H1 (cell line): ENCODE results near the gene MKI67. TPM values are rescaled to one million over a fixed set of nuclear protein-coding genes. Genes with fewer than 3 reads are reported as not detected.

Experiments
- CTCF ChIA-PET: fragments of 300-600 bp; sonication (Branson Sonifier 250); formaldehyde crosslinking; loops from one replicate; lab custom pipeline; 2021; ENCODE audit not compliant: partially characterized antibody; lab: Charles Lee
- POLR2A ChIA-PET: fragments of 300-600 bp; sonication (Branson Sonifier 250); formaldehyde crosslinking; loops from one replicate; lab custom pipeline; 2021; ENCODE audit warnings: inconsistent platforms; ENCODE audit not compliant: partially characterized antibody; lab: Charles Lee
- DNase-seq, 2 experiments: peaks; one replicate each; pipeline versions ENCODE4 v3.0.0 to v3.0.0-alpha.2; 2010 to 2022; ENCODE audit warnings: low spot score in 2 of 2, low read depth in 1 of 2, mixed read lengths in 1 of 2
- FAIRE-seq: peaks from 2 replicates; lab custom pipeline; 2011; peaks lifted over from hg19 to GRCh38; lab: Jason Lieb, UNC
- H2AFZ ChIP-seq: 2 replicates; pipeline ENCODE4 v1.8.1; 2012; ENCODE audit warnings: low read length, inconsistent platforms
- H2AK5ac ChIP-seq: 2 replicates; pipeline ENCODE4 v1.6.1; 2013; ENCODE audit warnings: low read depth, low read length
- H2BK120ac ChIP-seq: replicated peaks from 2 replicates; pipeline ENCODE3; 2013; ENCODE audit warnings: low read depth, low read length, inconsistent platforms
- H2BK12ac ChIP-seq: 2 replicates; pipeline ENCODE4 v1.6.1; 2013; ENCODE audit warnings: low read depth, low read length
- H2BK15ac ChIP-seq: 2 replicates; pipeline ENCODE4 v1.6.1; 2013; ENCODE audit warnings: low read length
- H2BK20ac ChIP-seq: 2 replicates; pipeline ENCODE4 v1.6.1; 2013; ENCODE audit warnings: low read length
- H2BK5ac ChIP-seq: 2 replicates; pipeline ENCODE4 v1.6.1; 2013; ENCODE audit warnings: low read depth, low read length
- H3K14ac ChIP-seq: 2 replicates; pipeline ENCODE4 v1.6.1; 2013; ENCODE audit warnings: inconsistent platforms; ENCODE audit not compliant: insufficient read length
- H3K18ac ChIP-seq: 2 replicates; pipeline ENCODE4 v1.6.1; 2013; ENCODE audit warnings: low read length; ENCODE audit errors: extremely low read depth
- H3K23ac ChIP-seq: 2 replicates; pipeline ENCODE4 v1.6.1; 2013; ENCODE audit warnings: inconsistent platforms; ENCODE audit not compliant: insufficient read length
- H3K23me2 ChIP-seq: 2 replicates; pipeline ENCODE4 v1.6.1; 2013; ENCODE audit warnings: low read depth, low read length
- H3K27ac ChIP-seq: 2 replicates; pipeline ENCODE4 v1.6.1; 2011; ENCODE audit warnings: low read depth, low read length, inconsistent platforms
- H3K27me3 ChIP-seq, 4 experiments: replicated peaks in 1 of 4; 1 replicate in 1 of 4; 2 replicates in 3 of 4; pipeline versions ENCODE4 v1.6.1 to v1.8.1; 2011 to 2013; ENCODE audit warnings: low read length in 3 of 4, mild to moderate bottlenecking in 3 of 4, inconsistent platforms in 2 of 4, mixed read lengths in 2 of 4, moderate library complexity in 1 of 4; ENCODE audit not compliant: control insufficient read depth in 3 of 4, insufficient read depth in 3 of 4; ENCODE audit errors: extremely low read depth in 1 of 4
- H3K36me3 ChIP-seq, 4 experiments: 2 replicates each; pipeline versions ENCODE4 v1.6.1 to v1.8.1; 2011 to 2013; ENCODE audit warnings: mild to moderate bottlenecking in 4 of 4, low read length in 3 of 4, moderate library complexity in 2 of 4, control low read depth in 1 of 4, inconsistent platforms in 1 of 4; ENCODE audit not compliant: insufficient read depth in 4 of 4, control insufficient read depth in 2 of 4
- H3K4ac ChIP-seq: replicated peaks from 2 replicates; pipeline ENCODE3; 2013; ENCODE audit warnings: low read length, low read depth, mixed read lengths, inconsistent platforms; ENCODE audit not compliant: insufficient read length
- H3K4me1 ChIP-seq, 4 experiments: replicated peaks in 1 of 4; 1 replicate in 1 of 4; 2 replicates in 3 of 4; pipeline versions ENCODE4 v1.6.1 to v1.8.1; 2011 to 2013; ENCODE audit warnings: low read length in 3 of 4, inconsistent platforms in 2 of 4, mixed read lengths in 1 of 4; ENCODE audit not compliant: insufficient read depth in 4 of 4, control insufficient read depth in 3 of 4
- H3K4me2 ChIP-seq, 2 experiments: 2 replicates each; pipeline versions ENCODE4 v1.6.1 to v1.8.1; 2011 to 2013; ENCODE audit warnings: low read depth in 2 of 2, low read length in 2 of 2, control low read depth in 1 of 2, inconsistent platforms in 1 of 2, mild to moderate bottlenecking in 1 of 2; ENCODE audit not compliant: insufficient read depth in 1 of 2
- H3K4me3 ChIP-seq, 4 experiments: fragments of 200-600, 300-600 bp in 1 of 4; sonication (generic), shearing (Covaris generic), sonication (Bioruptor Twin) in 1 of 4; 2 replicates each; pipeline versions ENCODE4 v1.5.1 to v1.8.1; 2011 to 2016; ENCODE audit warnings: low read length in 4 of 4, low read depth in 3 of 4, control low read depth in 2 of 4, inconsistent platforms in 2 of 4, mild to moderate bottlenecking in 2 of 4, mixed read lengths in 1 of 4, moderate library complexity in 1 of 4; ENCODE audit not compliant: insufficient read depth in 2 of 4; ENCODE audit errors: extremely low read depth in 1 of 4
- H3K56ac ChIP-seq: replicated peaks from 2 replicates; pipeline ENCODE3; 2013; ENCODE audit warnings: low read depth, mild to moderate bottlenecking, mixed read lengths, low read length, inconsistent platforms; ENCODE audit not compliant: insufficient read length
- H3K79me1 ChIP-seq: 2 replicates; pipeline ENCODE4 v1.6.1; 2013; ENCODE audit warnings: low read depth, low read length, control low read depth
- H3K79me2 ChIP-seq, 2 experiments: 2 replicates each; pipeline versions ENCODE4 v1.6.1 to v1.8.1; 2012 to 2013; ENCODE audit warnings: low read length in 2 of 2, mild to moderate bottlenecking in 2 of 2, inconsistent platforms in 1 of 2; ENCODE audit not compliant: insufficient read depth in 2 of 2, control insufficient read depth in 1 of 2
- H3K9ac ChIP-seq, 4 experiments: replicated peaks in 1 of 4; 1 replicate in 1 of 4; 2 replicates in 3 of 4; pipeline versions ENCODE4 v1.6.1 to v1.8.1; 2011 to 2013; ENCODE audit warnings: low read depth in 3 of 4, low read length in 3 of 4, control low read depth in 2 of 4, mild to moderate bottlenecking in 2 of 4, moderate library complexity in 2 of 4, inconsistent platforms in 1 of 4; ENCODE audit errors: extremely low read depth in 1 of 4
- H3K9me3 ChIP-seq, 2 experiments: 2 replicates each; pipeline versions ENCODE4 v1.6.1 to v1.8.1; 2012 to 2013; ENCODE audit warnings: mild to moderate bottlenecking in 2 of 2, moderate library complexity in 2 of 2, control low read depth in 1 of 2, inconsistent platforms in 1 of 2, low read depth in 1 of 2, low read length in 1 of 2, mixed read lengths in 1 of 2; ENCODE audit not compliant: insufficient read depth in 2 of 2
- H4K20me1 ChIP-seq, 2 experiments: replicated peaks in 1 of 2; 2 replicates each; pipeline versions ENCODE3 to v1.8.1; 2011 to 2013; ENCODE audit warnings: inconsistent platforms in 2 of 2, low read length in 2 of 2, mild to moderate bottlenecking in 1 of 2; ENCODE audit not compliant: insufficient read depth in 2 of 2, control insufficient read depth in 1 of 2
- H4K5ac ChIP-seq: 2 replicates; pipeline ENCODE4 v1.6.1; 2013; ENCODE audit warnings: low read length, low read depth, mixed read lengths, inconsistent platforms; ENCODE audit not compliant: insufficient read length
- H4K8ac ChIP-seq: 2 replicates; pipeline ENCODE4 v1.8.0; 2013; ENCODE audit warnings: mild to moderate bottlenecking, moderate library complexity, low read length, inconsistent platforms; ENCODE audit not compliant: insufficient read depth; ENCODE audit errors: extremely low read depth
- H4K91ac ChIP-seq: replicated peaks from 2 replicates; pipeline ENCODE3; 2013; ENCODE audit warnings: low read length, mixed read lengths, inconsistent platforms; ENCODE audit not compliant: insufficient read length
- CTCF ChIP-seq, 3 experiments: IDR thresholded peaks; 1 replicate in 2 of 3; 2 replicates in 1 of 3; pipeline versions ENCODE4 v1.5.1 to v1.6.1; 2011; ENCODE audit warnings: low read length in 3 of 3, mild to moderate bottlenecking in 3 of 3, inconsistent platforms in 2 of 3, low read depth in 1 of 3, moderate library complexity in 1 of 3; ENCODE audit not compliant: insufficient read depth in 1 of 3; ENCODE audit errors: control extremely low read depth in 1 of 3
- EGR1 ChIP-seq: IDR thresholded peaks from 2 replicates; pipeline ENCODE4 v1.6.1; 2011; ENCODE audit warnings: low read depth, low read length, borderline replicate concordance
- EZH2 ChIP-seq: fragments of 200-600 bp; sonication (generic); IDR thresholded peaks from 2 replicates; pipeline ENCODE4 v1.7.1; 2012; ENCODE audit warnings: low read depth, mild to moderate bottlenecking, moderate library complexity, low read length, inconsistent platforms; ENCODE audit not compliant: severe bottlenecking
- NANOG ChIP-seq: IDR thresholded peaks from 2 replicates; pipeline ENCODE4 v1.6.1; 2011; ENCODE audit warnings: low read length, low read depth, mild to moderate bottlenecking, inconsistent platforms; ENCODE audit not compliant: insufficient read depth, poor library complexity, severe bottlenecking
- PHF8 ChIP-seq: fragments of 200-600 bp; sonication (generic); conservative IDR thresholded peaks from 2 replicates; pipeline ENCODE4 v1.7.1; 2012; ENCODE audit warnings: low read depth, mild to moderate bottlenecking, inconsistent platforms, low read length, moderate library complexity
- RAD21 ChIP-seq, 2 experiments: IDR thresholded peaks in 1 of 2; conservative IDR thresholded peaks in 1 of 2; 2 replicates each; pipeline ENCODE4 v1.6.1; 2011; ENCODE audit warnings: low read depth in 2 of 2, low read length in 2 of 2, improper control_type of control experiment in 1 of 2, inconsistent platforms in 1 of 2, mild to moderate bottlenecking in 1 of 2, moderate library complexity in 1 of 2
- SAP30 ChIP-seq: fragments of 300-600 bp; sonication (generic); IDR thresholded peaks from 2 replicates; pipeline ENCODE4 v1.7.1; 2012; ENCODE audit warnings: low read length, moderate library complexity, mild to moderate bottlenecking, inconsistent platforms; ENCODE audit not compliant: insufficient read depth, insufficient replicate concordance
- SP2 ChIP-seq: IDR thresholded peaks from 2 replicates; pipeline ENCODE4 v1.6.1; 2012; ENCODE audit warnings: mild to moderate bottlenecking, low read length, inconsistent platforms
- SP4 ChIP-seq: IDR thresholded peaks from 2 replicates; pipeline ENCODE4 v1.6.1; 2012; ENCODE audit warnings: low read length, inconsistent platforms
- SRF ChIP-seq: IDR thresholded peaks from 2 replicates; pipeline ENCODE4 v1.6.1; 2011; ENCODE audit warnings: mild to moderate bottlenecking, low read depth, low read length, moderate library complexity
- TBP ChIP-seq: IDR thresholded peaks from 2 replicates; pipeline ENCODE4 v1.6.1; 2011; ENCODE audit warnings: low read depth, low read length, improper control_type of control experiment
- WGBS, 2 experiments: shearing (Covaris generic) in 1 of 2; methylation state at CpG; one replicate each; pipeline versions ENCODE4 v1.1.6 to v1.1.7; 2013 to 2015; ENCODE audit warnings: low lambda C conversion rate in 2 of 2, mixed read lengths in 2 of 2, inconsistent platforms in 1 of 2, low coverage in 1 of 2, missing lambda C conversion rate in 1 of 2; ENCODE audit not compliant: insufficient replicate concordance in 2 of 2, insufficient coverage in 1 of 2, insufficient read length in 1 of 2; ENCODE audit errors: extremely low coverage in 1 of 2, missing lambda C conversion rate in 1 of 2; 5-methylcytosine and 5-hydroxymethylcytosine counted together
- polyA plus RNA-seq, 7 experiments: library from polyadenylated mRNA; depleted of rRNA in 3 of 7; stranded (reverse) in 5 of 7; unstranded in 2 of 7; fragments of >200 nt in 5 of 7; fragments of 200-250 nt in 2 of 7; gene quantifications; 1 replicate in 5 of 7; 2 replicates in 1 of 7; 4 replicates in 1 of 7; pipeline versions ENCODE4 v1.2.1 to v1.2.3, GENCODE V29; 2011 to 2013; ENCODE audit warnings: missing spikeins in 2 of 7, mixed read lengths in 2 of 7
- total RNA-seq: library from RNA; stranded (reverse); fragmentation: NEBNext Ultra II Directional; extraction: Animal tissue kit (Norgen Biotek cat#: 25700); gene quantifications from 2 replicates; pipeline ENCODE4 v1.2.1, GENCODE V29; 2021

MKI67 gene
- total and polyA plus RNA-seq, 2 of the 8 experiments (the other 6 are each of a cell fraction or from before 2014, with no cell fraction given), result 15.8 to 85.1 TPM

GRCh38 chr10:128097783-128098182, 28.4 kb downstream of the MKI67 start:
- no peak overlapping the region for H2BK15ac ChIP-seq
- POLR2A ChIA-PET, result no interaction called here
- no peak for DNase-seq
- no peaks in the 10 kb centered on the region for H3K79me1 ChIP-seq
- H4K8ac ChIP-seq, result no peak overlapping the region
- H2AK5ac ChIP-seq, result no peak overlapping the region
- H4K5ac ChIP-seq, result no peak overlapping the region
- H3K9me3 ChIP-seq, result no peaks in the 10 kb centered on the region
- no peak overlapping the region for H2BK12ac ChIP-seq
- peaks cover 18 to 57% (median 37%) of the 10 kb centered on the region in 4 experiments for H3K36me3 ChIP-seq
- 82% methylated on average over 8 of the region's 8 CpGs; no CpG with 5 or more reads in 1 of the 2 experiments for WGBS, 2 experiments
- H3K4ac ChIP-seq, result no peak overlapping the region
- no peak overlapping the region for H4K91ac ChIP-seq
- H3K56ac ChIP-seq, result no peak overlapping the region
- no peak overlapping the region for H3K27ac ChIP-seq
- H3K79me2 ChIP-seq, result no peaks in the 10 kb centered on the region
- no peak overlapping the region for H2AFZ ChIP-seq
- H4K20me1 ChIP-seq, result peaks cover 0 to 5% of the 10 kb centered on the region in 2 experiments
- CTCF ChIA-PET, result interaction anchor here (1.1 to 1.2 kb wide), 2 partner anchors 18 to 61 kb away, joined by 3 read pairs; no protein-coding TSS in a partner anchor
- H2BK5ac ChIP-seq, result no peak overlapping the region
- H3K4me1 ChIP-seq, result no peaks in the 10 kb centered on the region
- H2BK120ac ChIP-seq, result no peak overlapping the region
- no peak overlapping the region for H2BK20ac ChIP-seq
- no peak overlapping the region for H3K4me3 ChIP-seq
- no peaks in the 10 kb centered on the region for H3K23me2 ChIP-seq
- H3K18ac ChIP-seq, result no peak overlapping the region
- no peak overlapping the region for H3K4me2 ChIP-seq
- no peak overlapping the region for H3K14ac ChIP-seq
- FAIRE-seq, result no peak
- no peak overlapping the region for H3K23ac ChIP-seq
- H3K9ac ChIP-seq, result no peak overlapping the region
- H3K27me3 ChIP-seq, result no peaks in the 10 kb centered on the region
- no peak for TF ChIP-seq PHF8
- TF ChIP-seq TBP, result no peak
- TF ChIP-seq SP4, result no peak
- TF ChIP-seq CTCF (IDR thresholded peaks at IDR 0.05; ENCODE audit: control extremely low read depth in 1 of 3, insufficient read depth in 1 of 3, low read depth in 1 of 3, low read length in 3 of 3), result no peak
- no peak for TF ChIP-seq SAP30
- no peak for TF ChIP-seq RAD21 (IDR thresholded peaks at IDR 0.05 in 1 of 2, conservative IDR thresholded peaks at IDR 0.05 in 1 of 2; ENCODE audit: low read depth in 2 of 2, low read length in 2 of 2)
- no peak for TF ChIP-seq EZH2
- no peak for TF ChIP-seq SRF
- no peak for TF ChIP-seq NANOG
- TF ChIP-seq SP2, result no peak
- TF ChIP-seq EGR1, result no peak
